RWPE1 (cell line): Measurements from ENCODE around the gene WNT7B.

ENCODE experiments used
- CTCF ChIA-PET: fragments of 350-600 bp; sonication (Branson Sonifier 250); formaldehyde crosslinking; extraction: SDS; loops from one replicate; lab custom pipeline; 2021; lab: Yijun Ruan, JAX
- POLR2A ChIA-PET: fragments of 400-600 bp; formaldehyde crosslinking; extraction: SDS; loops from one replicate; lab custom pipeline; 2020; ENCODE audit warnings: antibody characterized with exemption; ENCODE audit not compliant: low non-redundant PET; lab: Yijun Ruan, JAX
- DNase-seq: peaks from one replicate; pipeline ENCODE4 v3.0.0; 2012; ENCODE audit warnings: low spot score
- H3K27ac ChIP-seq: fragments of 450-650 bp; 2 replicates; pipeline ENCODE4 v1.5.1; 2017
- TF ChIP-seq, protein P1 (sequence below): fragments of 450-650 bp; conservative IDR thresholded peaks from 2 replicates; pipeline ENCODE4 v1.5.1; 2017; ENCODE audit warnings: low read depth, mild to moderate bottlenecking

The WNT7B gene

DNA sequence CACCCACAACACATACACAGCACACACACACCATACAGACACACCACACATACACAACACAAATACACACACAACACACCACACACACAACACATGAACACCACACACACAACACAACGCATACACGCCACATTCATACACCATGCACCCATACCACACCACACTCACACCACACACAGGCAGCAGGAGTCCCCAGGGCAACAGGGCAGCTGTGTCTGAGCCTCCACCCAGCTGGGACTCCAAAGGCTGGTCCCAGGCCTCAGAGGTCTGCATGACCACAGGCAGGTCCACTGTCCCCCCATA lies 3.3 kb upstream of the WNT7B start:
- ChIA-PET POLR2A (no interaction called here), CTCF (no interaction called here)

DNA sequence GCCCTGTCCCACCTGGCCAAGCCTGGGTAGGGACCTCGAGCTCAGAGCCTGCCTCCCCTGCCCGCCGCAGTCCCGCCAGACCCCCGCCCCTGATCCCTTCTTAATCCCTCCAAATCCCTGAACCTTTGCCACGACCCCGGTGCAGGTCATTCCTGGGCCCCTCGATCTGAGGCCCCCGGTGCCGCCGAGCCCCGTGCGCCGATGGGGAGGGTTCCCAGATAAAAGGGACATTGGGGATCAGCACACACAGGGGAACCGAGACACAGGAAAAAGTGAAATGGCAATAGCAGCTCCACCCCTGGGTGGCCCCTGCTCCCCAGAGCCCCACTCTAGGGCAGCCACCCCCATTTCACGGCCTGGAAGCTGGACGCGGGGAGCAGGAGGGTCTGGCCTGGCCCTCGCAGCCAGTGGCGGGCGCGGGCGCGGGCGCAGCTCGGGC lies 1.3 kb upstream of the WNT7B start:
- ChIA-PET POLR2A (interaction anchor here (0.5 kb wide), 1 partner anchor 13 kb away, joined by 3 read pairs; no protein-coding TSS in a partner anchor), CTCF (no interaction called here)
- peak overlapping the region; percentile 68 for H3K27ac ChIP-seq
- no peak for DNase-seq
- TF ChIP-seq, protein P1, sequence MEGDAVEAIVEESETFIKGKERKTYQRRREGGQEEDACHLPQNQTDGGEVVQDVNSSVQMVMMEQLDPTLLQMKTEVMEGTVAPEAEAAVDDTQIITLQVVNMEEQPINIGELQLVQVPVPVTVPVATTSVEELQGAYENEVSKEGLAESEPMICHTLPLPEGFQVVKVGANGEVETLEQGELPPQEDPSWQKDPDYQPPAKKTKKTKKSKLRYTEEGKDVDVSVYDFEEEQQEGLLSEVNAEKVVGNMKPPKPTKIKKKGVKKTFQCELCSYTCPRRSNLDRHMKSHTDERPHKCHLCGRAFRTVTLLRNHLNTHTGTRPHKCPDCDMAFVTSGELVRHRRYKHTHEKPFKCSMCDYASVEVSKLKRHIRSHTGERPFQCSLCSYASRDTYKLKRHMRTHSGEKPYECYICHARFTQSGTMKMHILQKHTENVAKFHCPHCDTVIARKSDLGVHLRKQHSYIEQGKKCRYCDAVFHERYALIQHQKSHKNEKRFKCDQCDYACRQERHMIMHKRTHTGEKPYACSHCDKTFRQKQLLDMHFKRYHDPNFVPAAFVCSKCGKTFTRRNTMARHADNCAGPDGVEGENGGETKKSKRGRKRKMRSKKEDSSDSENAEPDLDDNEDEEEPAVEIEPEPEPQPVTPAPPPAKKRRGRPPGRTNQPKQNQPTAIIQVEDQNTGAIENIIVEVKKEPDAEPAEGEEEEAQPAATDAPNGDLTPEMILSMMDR: no peak

More for the DNA sequence above, 3.3 kb upstream of the WNT7B start:
- TF ChIP-seq, protein P1: no peak
- DNase-seq: no peak
- H3K27ac ChIP-seq: no peak overlapping the region

DNA sequence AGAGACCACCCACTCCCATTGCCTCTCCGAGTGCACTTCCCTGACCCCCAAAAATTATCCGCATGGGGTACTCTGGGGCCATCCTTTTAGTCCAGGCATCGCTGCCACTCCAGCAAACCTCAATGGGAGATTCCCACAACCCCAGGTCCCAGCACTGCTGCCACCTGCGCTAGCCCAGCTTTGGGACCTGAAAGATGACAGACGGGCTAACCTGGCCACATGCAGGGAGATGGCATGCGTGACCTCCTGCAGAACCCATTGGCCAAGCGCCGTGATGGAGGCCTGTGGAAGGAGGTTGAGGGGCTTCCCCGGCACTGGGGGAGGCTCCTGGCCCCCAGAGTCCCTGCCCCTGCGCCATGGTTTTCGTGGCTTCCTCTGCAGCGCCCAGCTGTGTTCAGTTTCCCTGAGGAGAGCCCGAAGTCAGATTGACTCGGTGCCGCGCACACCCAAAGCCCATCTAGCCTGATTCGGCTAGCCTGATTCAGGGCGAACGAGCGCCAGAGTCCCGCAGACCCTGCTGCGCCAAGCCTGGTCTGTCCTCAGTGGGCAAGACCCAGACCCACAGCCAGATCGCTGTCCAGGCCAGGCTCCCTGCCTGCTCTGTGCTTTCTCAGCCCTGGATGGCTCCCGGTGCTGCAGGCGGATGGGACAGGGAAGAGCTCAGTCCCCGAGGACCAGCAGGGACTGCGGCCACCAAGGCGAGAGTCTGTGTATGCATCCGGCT lies 751 bp upstream of the WNT7B start:
- H3K27ac ChIP-seq: peak overlapping the region; percentile 68
- CTCF ChIA-PET: no interaction called here
- no peak for DNase-seq
- POLR2A ChIA-PET: interaction anchor here (0.5 kb wide), 1 partner anchor 13 kb away, joined by 3 read pairs; no protein-coding TSS in a partner anchor
- TF ChIP-seq, protein P1: no peak

DNA sequence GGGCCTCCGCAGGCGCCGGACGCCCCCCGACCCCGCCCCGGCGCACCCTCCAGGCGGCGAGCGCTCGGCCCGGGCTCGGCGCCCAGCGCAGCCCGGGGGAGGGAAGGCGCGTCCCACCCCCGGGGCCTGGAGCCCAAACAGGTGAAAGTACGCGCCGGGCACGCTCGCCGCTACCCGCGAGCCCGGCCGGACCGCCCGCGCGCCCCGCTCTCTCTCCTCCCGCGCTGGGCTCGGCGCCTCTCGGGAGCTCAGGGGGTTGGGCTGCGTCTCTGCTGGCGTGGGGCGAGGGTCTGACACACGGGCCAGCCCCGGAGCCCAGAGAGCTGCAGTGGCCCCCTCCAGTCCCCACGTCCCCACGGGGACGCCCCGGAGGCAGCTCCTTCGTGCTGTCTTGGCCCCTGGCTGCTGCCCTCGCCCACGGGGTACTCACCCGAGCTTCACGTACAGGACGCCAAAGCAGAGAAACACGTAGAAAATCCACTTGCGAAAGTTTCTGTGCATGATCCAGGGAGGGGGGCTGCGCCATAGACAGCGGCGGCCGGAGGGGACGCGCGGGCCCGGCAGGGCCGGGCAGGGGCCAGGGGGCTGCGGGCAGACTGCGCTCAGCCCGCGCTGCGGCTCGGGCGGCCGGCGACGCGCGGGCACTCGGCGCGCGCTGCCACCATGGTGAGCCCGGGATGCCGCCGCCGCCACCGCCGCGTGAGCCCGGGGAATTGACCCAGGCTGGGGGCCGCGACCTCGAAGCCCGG lies 534 bp downstream of the WNT7B start:
- CTCF ChIA-PET: interaction anchor here (0.6 kb wide), 2 partner anchors 324 to 398 kb away, joined by 3 read pairs; no protein-coding TSS in a partner anchor

DNA sequence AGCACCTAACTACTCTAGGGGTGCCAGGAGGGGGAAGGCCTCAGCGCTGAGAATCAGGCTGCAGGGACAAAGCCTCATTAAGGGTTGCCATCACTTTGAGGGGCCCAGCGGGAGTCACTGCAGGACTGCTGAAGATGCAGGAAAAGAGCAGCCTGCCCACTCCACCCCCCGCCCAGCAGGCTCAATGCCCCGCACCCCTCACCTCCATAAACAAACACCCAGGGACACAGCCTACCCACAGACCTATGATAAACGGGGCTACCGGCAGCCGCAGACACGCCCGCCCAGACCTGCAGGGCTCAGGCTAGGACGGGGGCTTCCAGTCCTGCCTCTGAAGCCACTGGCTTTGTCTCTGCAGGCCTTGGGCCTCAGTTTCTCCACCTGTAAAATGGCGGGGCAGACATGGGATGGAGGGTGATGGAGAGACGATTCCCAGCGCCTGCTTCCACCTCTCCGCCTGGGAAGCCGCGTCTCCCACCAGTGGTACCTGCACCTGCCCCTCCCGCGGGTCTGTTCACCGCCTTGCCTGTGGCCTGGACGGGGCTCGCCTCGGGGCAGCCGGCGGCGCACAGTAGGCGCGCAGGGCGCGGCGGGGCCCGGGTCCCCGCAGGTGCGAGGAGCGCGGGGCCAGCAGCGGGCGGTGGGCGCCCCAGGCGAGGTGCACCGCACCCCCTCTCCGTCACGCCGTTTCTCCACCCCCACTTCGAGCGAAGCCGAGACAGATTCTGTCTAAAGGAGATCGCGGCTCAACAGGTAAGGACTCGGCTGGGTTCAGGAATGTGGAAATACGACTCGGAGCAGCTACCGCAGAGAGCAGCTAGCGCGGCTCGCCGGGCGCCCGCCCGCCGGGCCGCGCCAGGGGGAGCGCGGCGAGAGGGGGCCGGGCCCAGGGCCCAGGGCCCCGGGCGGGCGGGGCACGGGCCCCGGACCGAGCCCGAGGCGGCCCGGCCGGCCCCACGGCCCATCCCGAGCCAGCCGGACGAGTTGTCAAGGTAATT lies 1.5 kb downstream of the WNT7B start:
- peak overlapping the region; percentile 68 for H3K27ac ChIP-seq
- DNase-seq: peak; percentile 25
- ChIA-PET POLR2A (no interaction called here), CTCF (no interaction called here)
- TF ChIP-seq, protein P1: no peak

More for the DNA sequence above, 534 bp downstream of the WNT7B start:
- TF ChIP-seq, protein P1: no peak
- POLR2A ChIA-PET: interaction anchor here (0.6 kb wide), 2 partner anchors 10 to 32 kb away, joined by 3 read pairs; no protein-coding TSS in a partner anchor
- no peak for DNase-seq
- H3K27ac ChIP-seq: peak overlapping the region; percentile 68
